HG03196 (cell line): ENCODE measurements around the gene ANXA11.

Experiments
- ATAC-seq: cut with Tn5 transposase; IDR thresholded peaks from one replicate; pipeline ENCODE4 v1.9.1; 2021; ENCODE audit not compliant: unreplicated experiment

ANXA11 gene

GRCh38 chr10:80118669-80119068 lies 86.7 kb downstream of the ANXA11 start:
- ATAC-seq: no peak

GRCh38 chr10:80110986-80111385 lies 94.4 kb downstream of the ANXA11 start:
- no peak for ATAC-seq

DNA sequence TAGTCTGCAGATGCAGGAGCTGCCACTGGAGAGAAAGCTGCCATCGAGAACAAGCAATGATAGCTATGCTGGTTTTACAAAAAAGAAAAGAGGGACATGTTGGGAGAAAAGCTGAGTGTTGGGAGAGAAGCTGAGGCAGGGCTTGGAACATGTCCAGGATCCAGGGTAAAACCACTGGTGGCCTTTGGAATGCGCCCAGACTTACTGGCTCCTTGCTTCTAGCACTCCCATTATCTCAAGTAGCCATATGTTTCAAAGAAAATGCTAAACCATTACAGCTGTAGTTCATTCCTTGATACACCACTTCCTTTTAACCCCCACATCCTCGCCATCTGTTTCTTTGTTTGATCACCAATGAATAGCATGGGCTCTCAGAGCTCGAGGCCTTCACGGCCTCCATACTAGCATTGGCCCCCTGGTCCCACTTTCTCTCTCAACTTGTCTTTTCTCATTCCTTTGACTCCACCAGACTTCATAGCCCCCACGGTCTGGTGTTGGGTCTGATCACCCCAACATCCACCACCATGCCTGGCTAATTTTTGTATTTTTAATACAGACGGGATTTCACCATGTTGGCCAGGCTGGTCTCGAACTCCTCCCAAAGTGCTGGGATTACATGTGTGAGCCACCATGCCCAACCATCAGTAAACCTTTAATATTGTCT lies 96.6 kb downstream of the ANXA11 start:
- no peak for ATAC-seq

GRCh38 chr10:80104066-80104926 lies 101.0 kb downstream of the ANXA11 start:
- ATAC-seq: no peak
